A673 (cell line): ENCODE data around the gene DUOX1. TPM values are rescaled to one million over a fixed set of nuclear protein-coding genes. Genes with fewer than 3 reads are reported as not detected.

Source experiments
- BruUV-seq: library from RNA; stranded (reverse); fragments of 400-500 nt; replicated peaks from 2 replicates; lab custom pipeline; 2021; lab: Mats Ljungman, UMichigan
- CTCF ChIA-PET: fragments of 300-600 bp; sonication (Branson Sonifier 250); formaldehyde crosslinking; loops from one replicate; lab custom pipeline; 2022; ENCODE audit warnings: antibody characterized with exemption; lab: Charles Lee
- POLR2A ChIA-PET: fragments of 300-600 bp; sonication (Branson Sonifier 250); formaldehyde crosslinking; loops from one replicate; lab custom pipeline; 2022; ENCODE audit warnings: antibody characterized with exemption; ENCODE audit not compliant: low non-redundant PET; lab: Charles Lee
- DNase-seq: peaks from one replicate; pipeline ENCODE4 v3.0.0-alpha.2; 2015; ENCODE audit warnings: low spot score
- H3K27ac ChIP-seq: fragments of 200-600 bp; sonication (generic); 2 replicates; pipeline ENCODE4 v1.5.1; 2016; ENCODE audit warnings: mixed run types, low read depth, mild to moderate bottlenecking, mixed read lengths, antibody characterized with exemption, low read length; ENCODE audit not compliant: poor library complexity, severe bottlenecking
- H3K27me3 ChIP-seq: fragments of 200-600 bp; sonication (generic); replicated peaks from 2 replicates; pipeline ENCODE4 v1.6.1; 2017; ENCODE audit warnings: mixed run types, low read depth, mild to moderate bottlenecking, mixed read lengths, antibody characterized with exemption, low read length; ENCODE audit not compliant: insufficient read depth, poor library complexity
- H3K36me3 ChIP-seq: fragments of 200-600 bp; sonication (generic); 2 replicates; pipeline ENCODE4 v1.6.1; 2016; ENCODE audit warnings: mixed run types, mild to moderate bottlenecking, mixed read lengths, antibody characterized with exemption, low read length; ENCODE audit not compliant: insufficient read depth, poor library complexity, severe bottlenecking
- H3K4me1 ChIP-seq: fragments of 200-600 bp; sonication (generic); 2 replicates; pipeline ENCODE4 v1.6.1; 2017; ENCODE audit warnings: mixed run types, mild to moderate bottlenecking, mixed read lengths, antibody characterized with exemption, low read length; ENCODE audit not compliant: insufficient read depth, poor library complexity, severe bottlenecking
- H3K4me3 ChIP-seq: fragments of 200-600 bp; sonication (generic); 2 replicates; pipeline ENCODE4 v1.5.1; 2016; ENCODE audit warnings: low read depth, mixed run types, mild to moderate bottlenecking, mixed read lengths, low read length; ENCODE audit not compliant: poor library complexity, severe bottlenecking
- H3K9me3 ChIP-seq: fragments of 200-600 bp; sonication (generic); 2 replicates; pipeline ENCODE4 v1.6.1; 2016; ENCODE audit warnings: mixed run types, low read depth, mild to moderate bottlenecking, mixed read lengths, antibody characterized with exemption, low read length; ENCODE audit not compliant: poor library complexity, severe bottlenecking
- CTCF ChIP-seq: fragments of 300-800, 200-600 bp; sonication (generic); conservative IDR thresholded peaks from 2 replicates; pipeline ENCODE4 v1.5.1; 2017; ENCODE audit warnings: low read depth, mild to moderate bottlenecking, antibody characterized with exemption, low read length, moderate library complexity, mixed read lengths
- EZH2 ChIP-seq: fragments of 200-600 bp; sonication (generic); IDR thresholded peaks from 2 replicates; pipeline ENCODE4 v1.6.1; 2017; ENCODE audit warnings: borderline replicate concordance, low read depth, mild to moderate bottlenecking, mixed read lengths, antibody characterized with exemption, low read length; ENCODE audit not compliant: poor library complexity, severe bottlenecking
- intact Hi-C: fragments of 100-400 bp; cut with micrococcal nuclease; formaldehyde crosslinking; loops from one replicate; pipeline ENCODE4 v1.10.0; 2022; ENCODE audit not compliant: unreplicated experiment
- total RNA-seq: library from RNA; stranded (reverse); gene quantifications from 2 replicates; pipeline ENCODE4 v1.2.3, GENCODE V29; 2021

DUOX1 gene
- total RNA-seq, 1 experiment from 2014 or later, result 1.7 TPM

- no TSS peak for BruUV-seq
- H3K9me3 ChIP-seq, result no peaks in the 10 kb centered on the region
- no peak for DNase-seq
- no peak overlapping the region for H3K27ac ChIP-seq
- peaks cover 5% of the 10 kb centered on the region for H3K4me1 ChIP-seq
- CTCF ChIA-PET, result interaction anchor here (0.7 kb wide), 1 partner anchor 525 kb away, joined by 5 read pairs; no protein-coding TSS in a partner anchor
- no peaks in the 10 kb centered on the region for H3K27me3 ChIP-seq
- H3K4me3 ChIP-seq, result no peak overlapping the region
- intact Hi-C loops, result loop anchor here (1.0 to 5.0 kb wide), 2 partner anchors 39 to 255 kb away; no protein-coding TSS in a partner anchor
- TF ChIP-seq EZH2 (no peak), CTCF (no peak)
- POLR2A ChIA-PET, result no interaction called here
- no peaks in the 10 kb centered on the region for H3K36me3 ChIP-seq
Observed at GRCh38 chr15:45201869-45202268, 72.1 kb downstream of the DUOX1 start.

- Histone ChIP-seq H3K36me3 (no peaks in the 10 kb centered on the region), H3K4me3 (no peak overlapping the region), H3K27ac (no peak overlapping the region), H3K4me1 (no peaks in the 10 kb centered on the region), H3K27me3 (no peaks in the 10 kb centered on the region), H3K9me3 (no peaks in the 10 kb centered on the region)
- intact Hi-C loops, result loop anchor here (5.0 kb wide), 1 partner anchor 254 kb away; no protein-coding TSS in a partner anchor
- DNase-seq, result no peak
- TF ChIP-seq EZH2, result no peak
- TF ChIP-seq CTCF, result no peak
- BruUV-seq, result no TSS peak
- POLR2A ChIA-PET, result no interaction called here
- CTCF ChIA-PET, result interaction anchor here (0.7 to 1.4 kb wide), 2 partner anchors 40 to 74 kb away, joined by 3 to 5 read pairs; no protein-coding TSS in a partner anchor
Observed at GRCh38 chr15:45203182-45203581, 73.4 kb downstream of the DUOX1 start.

- BruUV-seq, result no TSS peak
- POLR2A ChIA-PET, result no interaction called here
- Histone ChIP-seq H3K4me3 (no peak overlapping the region), H3K4me1 (no peaks in the 10 kb centered on the region), H3K9me3 (no peaks in the 10 kb centered on the region), H3K36me3 (no peaks in the 10 kb centered on the region), H3K27ac (no peak overlapping the region), H3K27me3 (no peaks in the 10 kb centered on the region)
- DNase-seq, result peak; percentile 85
- CTCF ChIA-PET, result interaction anchor here (1.1 kb wide), 1 partner anchor 42 kb away, joined by 5 read pairs; no protein-coding TSS in a partner anchor
- TF ChIP-seq CTCF, result peak; percentile 95
- no peak for TF ChIP-seq EZH2
- intact Hi-C loops, result loop anchor here (2.0 kb wide), 1 partner anchor 194 kb away; no protein-coding TSS in a partner anchor
Observed at GRCh38 chr15:45205192-45205591, 75.4 kb downstream of the DUOX1 start.
